GM12878 (cell line): ENCODE measurements around the gene ARAP3. TPM values are rescaled to one million over a fixed set of nuclear protein-coding genes. Genes with fewer than 3 reads are reported as not detected.

Source experiments
- ATAC-seq: fragments of 200-7000 bp; cut with Tn5 transposase; 3 replicates; pipeline ENCODE4 v1.9.1; 2020; ENCODE audit warnings: mild to moderate bottlenecking, moderate library complexity
- BruUV-seq: library from RNA; stranded (reverse); fragments of 400-500 nt; replicated peaks from 2 replicates; lab custom pipeline; 2021; lab: Mats Ljungman, UMichigan
- CTCF ChIA-PET: fragments of 300-600 bp; sonication (Branson Sonifier 250); formaldehyde crosslinking; extraction: SDS; loops from one replicate; lab custom pipeline; 2021; ENCODE audit warnings: inconsistent platforms; lab: Yijun Ruan, JAX
- POLR2A ChIA-PET: fragments of 350-600 bp; formaldehyde crosslinking; extraction: SDS; loops from one replicate; lab custom pipeline; 2021; ENCODE audit warnings: inconsistent platforms; lab: Charles Lee
- RAD21 ChIA-PET: fragments of 300-600 bp; sonication (Branson Sonifier 250); formaldehyde crosslinking; loops from one replicate; lab custom pipeline; 2023; ENCODE audit warnings: antibody characterized with exemption; ENCODE audit not compliant: unreplicated experiment; lab: Charles Lee
- SMC1A ChIA-PET: fragments of 300-600 bp; sonication (Branson Sonifier 250); formaldehyde crosslinking; loops from one replicate; lab custom pipeline; 2023; ENCODE audit not compliant: unreplicated experiment, uncharacterized antibody; lab: Charles Lee
- DNase-seq: peaks from one replicate; pipeline ENCODE4 v3.0.0-alpha.2; 2011; ENCODE audit warnings: low read depth, low spot score
- FAIRE-seq: peaks from 3 replicates; lab custom pipeline; 2011; peaks lifted over from hg19 to GRCh38; lab: Jason Lieb, UNC
- H2AFZ ChIP-seq: 2 replicates; pipeline ENCODE4 v1.6.0; 2011; ENCODE audit warnings: low read depth, low read length, control low read depth; ENCODE audit not compliant: control insufficient read depth
- H3K27ac ChIP-seq: 2 replicates; pipeline ENCODE4 v1.5.1; 2011; ENCODE audit warnings: control low read depth; ENCODE audit not compliant: control insufficient read depth, insufficient read depth
- H3K27me3 ChIP-seq, 2 experiments: replicated peaks in 1 of 2; 2 replicates each; pipeline versions ENCODE4 v1.6.0 to v1.6.1; 2011; ENCODE audit warnings: low read length in 1 of 2; ENCODE audit not compliant: control insufficient read depth in 2 of 2, insufficient read depth in 2 of 2
- H3K36me3 ChIP-seq, 2 experiments: 2 replicates each; pipeline ENCODE4 v1.5.1; 2011; ENCODE audit warnings: low read length in 1 of 2; ENCODE audit not compliant: control insufficient read depth in 2 of 2, insufficient read depth in 2 of 2
- H3K4me1 ChIP-seq: 2 replicates; pipeline ENCODE4 v1.6.1; 2011; ENCODE audit warnings: mild to moderate bottlenecking, low read length, moderate library complexity, mixed read lengths; ENCODE audit not compliant: control insufficient read depth, insufficient read depth
- H3K4me2 ChIP-seq: 2 replicates; pipeline ENCODE4 v1.6.0; 2011; ENCODE audit warnings: control low read depth; ENCODE audit not compliant: control insufficient read depth, insufficient read depth
- H3K4me3 ChIP-seq: fragments of 200-600 bp; sonication (generic); 2 replicates; pipeline ENCODE4 v1.5.1; 2016
- H3K79me2 ChIP-seq: 2 replicates; pipeline ENCODE4 v1.6.0; 2011; ENCODE audit warnings: low read length; ENCODE audit not compliant: control insufficient read depth, insufficient read depth
- H3K9ac ChIP-seq: 2 replicates; pipeline ENCODE4 v1.8.0; 2011; ENCODE audit warnings: low read length, control low read depth, mixed read lengths; ENCODE audit not compliant: control insufficient read depth, insufficient read depth
- H3K9me3 ChIP-seq: replicated peaks from 3 replicates; pipeline ENCODE4 v1.5.1; 2011; ENCODE audit warnings: mild to moderate bottlenecking, low read length; ENCODE audit not compliant: control insufficient read depth, insufficient read depth
- H4K20me1 ChIP-seq: 2 replicates; pipeline ENCODE4 v1.6.0; 2011; ENCODE audit not compliant: control insufficient read depth, insufficient read depth
- IKZF1 ChIP-seq: fragments of 450-650 bp; conservative IDR thresholded peaks from 2 replicates; pipeline ENCODE4 v1.6.1; 2017; ENCODE audit warnings: antibody characterized with exemption, mild to moderate bottlenecking
- IKZF2 ChIP-seq, 2 experiments: fragments of 450-650 bp; IDR thresholded peaks; 2 replicates each; pipeline ENCODE4 v1.6.1; 2017; ENCODE audit warnings: mild to moderate bottlenecking in 2 of 2, moderate library complexity in 2 of 2
- SKIL ChIP-seq: fragments of 450-650 bp; IDR thresholded peaks from 2 replicates; pipeline ENCODE4 v1.6.1; 2017; ENCODE audit warnings: mild to moderate bottlenecking, low read depth, inconsistent platforms; ENCODE audit not compliant: poor library complexity, severe bottlenecking
- SUZ12 ChIP-seq: fragments of 200-600 bp; sonication (generic); IDR thresholded peaks from one replicate; pipeline ENCODE4 v1.6.1; 2018; ENCODE audit warnings: antibody characterized with exemption, mild to moderate bottlenecking; ENCODE audit not compliant: unreplicated experiment
- ZNF687 ChIP-seq: fragments of 450-650 bp; IDR thresholded peaks from 2 replicates; pipeline ENCODE4 v1.6.1; 2017; ENCODE audit warnings: mild to moderate bottlenecking, moderate library complexity
- WGBS: methylation state at CpG from one replicate; pipeline ENCODE4 v1.1.6; 2016; ENCODE audit warnings: low lambda C conversion rate; ENCODE audit not compliant: insufficient replicate concordance, insufficient coverage; ENCODE audit errors: missing lambda C conversion rate; 5-methylcytosine and 5-hydroxymethylcytosine counted together
- in situ Hi-C: fragments of 300-500 bp; cut with MboI; formaldehyde crosslinking; loops from 9 replicates; pipeline ENCODE4 v1.14.3; 2018; ENCODE audit warnings: mixed read lengths
- intact Hi-C: fragments of 100-400 bp; cut with micrococcal nuclease; formaldehyde crosslinking; loops from one replicate; pipeline ENCODE4 v1.14.2; 2022; ENCODE audit not compliant: unreplicated experiment
- polyA plus RNA-seq, 11 experiments: library from polyadenylated mRNA; depleted of rRNA in 4 of 11; unstranded in 6 of 11; stranded (reverse) in 5 of 11; fragments of >200 nt; fragmentation: Nextera tagmentation in 4 of 11; fragmentation: Illumina TruSeq in 1 of 11; extraction: Ambion mirVana in 4 of 11; extraction: Trizol in 1 of 11; gene quantifications; 1 replicate in 1 of 11; 2 replicates in 10 of 11; pipeline versions ENCODE4 v1.2.1 to v1.2.3, GENCODE V29; 2011 to 2016; ENCODE audit warnings: inconsistent platforms in 2 of 11, missing spikeins in 2 of 11, low read depth in 1 of 11
- total RNA-seq, 4 experiments: library from RNA; depleted of rRNA in 3 of 4; stranded (reverse); fragments of >200 nt in 3 of 4; fragmentation: Illumina TruSeq in 1 of 4; extraction: Trizol in 1 of 4; gene quantifications; 2 replicates each; pipeline versions ENCODE4 v1.2.1 to v1.2.3, GENCODE V29; 2013 to 2021

Gene ARAP3
- total and polyA plus RNA-seq, 10 of the 15 experiments (the other 5 are each of a cell fraction or from before 2014, with no cell fraction given): 0.01 to 0.08 TPM; not detected in 8

DNA sequence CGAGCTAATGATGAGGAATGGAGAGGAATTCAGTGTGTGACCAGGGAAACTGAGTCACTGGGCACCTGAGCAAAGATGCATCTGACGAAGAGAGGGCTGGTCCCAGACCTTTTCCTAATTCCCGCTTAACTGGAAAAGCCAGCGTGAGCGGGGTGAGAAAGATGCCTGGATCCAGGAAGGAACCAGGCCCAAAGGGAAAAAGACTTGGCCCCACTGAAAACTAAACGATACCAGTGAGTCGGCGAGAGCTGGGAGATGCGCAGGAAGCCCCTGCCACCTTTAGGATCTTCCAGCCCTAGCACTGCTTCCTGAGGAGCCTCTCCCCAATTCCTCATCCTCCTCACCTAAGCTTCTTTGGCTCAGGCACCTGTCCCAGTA is 30.3 kb downstream of the ARAP3 start:
- H4K20me1 ChIP-seq: no peaks in the 10 kb centered on the region
- RAD21 ChIA-PET: interaction anchor here (1.0 to 2.1 kb wide), 7 partner anchors 13 to 60 kb away, joined by 3 to 13 read pairs (median 4); partner anchors contain the start of genes DIAPH1, HDAC3 and RELL2
- peak overlapping the region; percentile 51; the same call in 1 of the 2 replicates for H3K27ac ChIP-seq
- CTCF ChIA-PET: interaction anchor here (0.9 to 3.2 kb wide), 11 partner anchors 9 to 318 kb away, joined by 3 to 15 read pairs (median 6); partner anchors contain the start of genes DIAPH1, HDAC3, PCDHGA10 and RELL2
- in situ Hi-C loops (no loop called here), intact Hi-C loops (no loop called here)
- no peaks in the 10 kb centered on the region for H3K79me2 ChIP-seq
- no peak for DNase-seq
- peak overlapping the region; percentile 34; the same call in 1 of the 2 replicates for H3K9ac ChIP-seq
- no peak for ATAC-seq
- H3K9me3 ChIP-seq: no peaks in the 10 kb centered on the region
- no peak for TF ChIP-seq SKIL
- no peak for TF ChIP-seq ZNF687
- no peak for TF ChIP-seq SUZ12
- 0 out of 4 replicates have a peak, but pooled peaks of 1 of the 2 experiments have one; percentile 23 for TF ChIP-seq IKZF2 (IDR thresholded peaks at IDR 0.05)
- peak; percentile 36; the same call in 1 of the 2 replicates for TF ChIP-seq IKZF1
- H2AFZ ChIP-seq: peak overlapping the region; percentile 86
- H3K4me3 ChIP-seq: peak overlapping the region; percentile 85
- peaks cover 8% of the 10 kb centered on the region for H3K4me1 ChIP-seq
- H3K27me3 ChIP-seq: no peaks in the 10 kb centered on the region
- POLR2A ChIA-PET: interaction anchor here (0.6 to 1.8 kb wide), 6 partner anchors 14 to 272 kb away, joined by 3 to 23 read pairs (median 6); partner anchors contain the start of genes DELE1, HDAC3 and RELL2
- no peak for FAIRE-seq
- SMC1A ChIA-PET: interaction anchor here (0.6 to 1.8 kb wide), 7 partner anchors 14 to 1050 kb away, joined by 3 to 12 read pairs (median 3); partner anchors contain the start of genes HDAC3 and RELL2
- H3K36me3 ChIP-seq: no peaks in the 10 kb centered on the region
- peak overlapping the region; percentile 98 for H3K4me2 ChIP-seq
- no TSS peak for BruUV-seq
- 75% methylated on average over 9 of the region's 9 CpGs for WGBS
